Ishikawa (cell line): ENCODE data around the gene PSMA1.
A peak's percentile ranks its signal among the peaks of the same experiment; 100 is the strongest.

Source experiments
- CEBPB ChIP-seq: IDR thresholded peaks from 2 replicates; pipeline ENCODE4 v1.6.1; 2012
- CREB1 ChIP-seq: IDR thresholded peaks from 2 replicates; pipeline ENCODE4 v1.6.1; 2012; ENCODE audit warnings: low read depth
- EGR1 ChIP-seq: IDR thresholded peaks from 2 replicates; pipeline ENCODE4 v1.6.1; 2012
- EP300 ChIP-seq: IDR thresholded peaks from 2 replicates; pipeline ENCODE4 v1.6.1; 2012; ENCODE audit warnings: borderline replicate concordance
- FOXM1 ChIP-seq: IDR thresholded peaks from 2 replicates; pipeline ENCODE4 v1.6.1; 2012; ENCODE audit warnings: low read depth, borderline replicate concordance
- NFIC ChIP-seq: IDR thresholded peaks from 2 replicates; pipeline ENCODE4 v1.6.1; 2012
- RAD21 ChIP-seq: IDR thresholded peaks from 2 replicates; pipeline ENCODE4 v1.6.1; 2012; ENCODE audit warnings: low read depth
- REST ChIP-seq: IDR thresholded peaks from 2 replicates; pipeline ENCODE4 v1.6.1; 2012; ENCODE audit warnings: low read depth, mild to moderate bottlenecking
- TAF1 ChIP-seq: IDR thresholded peaks from 2 replicates; pipeline ENCODE4 v1.6.1; 2012; ENCODE audit warnings: low read depth, mild to moderate bottlenecking
- TEAD4 ChIP-seq: IDR thresholded peaks from 2 replicates; pipeline ENCODE4 v1.6.1; 2012
- USF1 ChIP-seq: IDR thresholded peaks from 2 replicates; pipeline ENCODE4 v1.6.1; 2012
- YY1 ChIP-seq: IDR thresholded peaks from 2 replicates; pipeline ENCODE4 v1.6.1; 2012; ENCODE audit warnings: low read depth
- TF ChIP-seq, protein P1 (sequence below): IDR thresholded peaks from 2 replicates; pipeline ENCODE4 v1.6.1; 2012

DNA sequence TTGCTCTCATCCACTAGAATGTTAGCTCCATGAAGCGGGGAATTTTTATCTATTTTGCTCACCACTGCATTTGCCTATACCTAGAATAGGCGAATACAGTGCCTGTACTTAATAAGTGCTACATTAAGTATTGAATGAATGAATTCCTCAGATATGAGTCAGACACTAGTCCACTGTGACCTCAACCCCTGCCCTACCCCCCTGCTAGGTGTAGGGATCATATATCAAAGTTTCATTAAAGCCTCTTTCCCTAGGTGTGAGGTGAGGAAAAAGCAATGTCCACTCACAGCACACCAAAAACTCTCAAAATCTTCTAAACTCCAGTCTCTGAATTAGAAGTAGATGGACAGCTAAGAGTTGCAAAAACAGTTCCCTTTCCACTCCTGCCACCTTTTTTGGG is 9.8 kb upstream of the PSMA1 start:
- TF ChIP-seq, protein P1, sequence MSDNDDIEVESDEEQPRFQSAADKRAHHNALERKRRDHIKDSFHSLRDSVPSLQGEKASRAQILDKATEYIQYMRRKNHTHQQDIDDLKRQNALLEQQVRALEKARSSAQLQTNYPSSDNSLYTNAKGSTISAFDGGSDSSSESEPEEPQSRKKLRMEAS: no peak
- no peak for TF ChIP-seq RAD21
- TF ChIP-seq EGR1: no peak
- TF ChIP-seq TAF1: no peak
- TF ChIP-seq CEBPB: no peak
- TF ChIP-seq TEAD4: peak; percentile 72
- TF ChIP-seq FOXM1: no peak
- no peak for TF ChIP-seq YY1
- TF ChIP-seq CREB1: no peak
- TF ChIP-seq EP300: peak; percentile 49; the same call in 1 of the 2 replicates
- no peak for TF ChIP-seq REST
- no peak for TF ChIP-seq USF1
- no peak for TF ChIP-seq NFIC
